Measurements from ENCODE around the gene DNAJA4.

DNAJA4 gene

GRCh38 chr15:78224023-78224411, 40.3 kb upstream of the DNAJA4 start:
- TF ChIP-seq OSR1 (CRISPR knock-in tag; IDR thresholded peaks at IDR 0.05) (no peak), ZNF70 (CRISPR knock-in tag; IDR thresholded peaks at IDR 0.05) (no peak), RARB (CRISPR knock-in tag; IDR thresholded peaks at IDR 0.05) (no peak), GLIS3 (CRISPR knock-in tag; IDR thresholded peaks at IDR 0.05) (no peak), TOX (CRISPR knock-in tag; IDR thresholded peaks at IDR 0.05; ENCODE audit: borderline replicate concordance) (no peak), ZFP30 (CRISPR knock-in tag; IDR thresholded peaks at IDR 0.05) (no peak), POU6F1 (CRISPR knock-in tag; IDR thresholded peaks at IDR 0.05; ENCODE audit: borderline replicate concordance, low read depth) (no peak), ZFP3 (CRISPR knock-in tag; IDR thresholded peaks at IDR 0.05) (no peak), TCF4 (CRISPR knock-in tag; IDR thresholded peaks at IDR 0.05; ENCODE audit: borderline replicate concordance) (no peak), CSDC2 (CRISPR knock-in tag; IDR thresholded peaks at IDR 0.05) (no peak), TSHZ2 (CRISPR knock-in tag; IDR thresholded peaks at IDR 0.05) (no peak)
- TF ChIP-seq, protein P1, sequence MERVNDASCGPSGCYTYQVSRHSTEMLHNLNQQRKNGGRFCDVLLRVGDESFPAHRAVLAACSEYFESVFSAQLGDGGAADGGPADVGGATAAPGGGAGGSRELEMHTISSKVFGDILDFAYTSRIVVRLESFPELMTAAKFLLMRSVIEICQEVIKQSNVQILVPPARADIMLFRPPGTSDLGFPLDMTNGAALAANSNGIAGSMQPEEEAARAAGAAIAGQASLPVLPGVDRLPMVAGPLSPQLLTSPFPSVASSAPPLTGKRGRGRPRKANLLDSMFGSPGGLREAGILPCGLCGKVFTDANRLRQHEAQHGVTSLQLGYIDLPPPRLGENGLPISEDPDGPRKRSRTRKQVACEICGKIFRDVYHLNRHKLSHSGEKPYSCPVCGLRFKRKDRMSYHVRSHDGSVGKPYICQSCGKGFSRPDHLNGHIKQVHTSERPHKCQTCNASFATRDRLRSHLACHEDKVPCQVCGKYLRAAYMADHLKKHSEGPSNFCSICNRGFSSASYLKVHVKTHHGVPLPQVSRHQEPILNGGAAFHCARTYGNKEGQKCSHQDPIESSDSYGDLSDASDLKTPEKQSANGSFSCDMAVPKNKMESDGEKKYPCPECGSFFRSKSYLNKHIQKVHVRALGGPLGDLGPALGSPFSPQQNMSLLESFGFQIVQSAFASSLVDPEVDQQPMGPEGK (CRISPR knock-in tag; IDR thresholded peaks at IDR 0.05; ENCODE audit: borderline replicate concordance): no peak
- ATAC-seq: no peak

DNA sequence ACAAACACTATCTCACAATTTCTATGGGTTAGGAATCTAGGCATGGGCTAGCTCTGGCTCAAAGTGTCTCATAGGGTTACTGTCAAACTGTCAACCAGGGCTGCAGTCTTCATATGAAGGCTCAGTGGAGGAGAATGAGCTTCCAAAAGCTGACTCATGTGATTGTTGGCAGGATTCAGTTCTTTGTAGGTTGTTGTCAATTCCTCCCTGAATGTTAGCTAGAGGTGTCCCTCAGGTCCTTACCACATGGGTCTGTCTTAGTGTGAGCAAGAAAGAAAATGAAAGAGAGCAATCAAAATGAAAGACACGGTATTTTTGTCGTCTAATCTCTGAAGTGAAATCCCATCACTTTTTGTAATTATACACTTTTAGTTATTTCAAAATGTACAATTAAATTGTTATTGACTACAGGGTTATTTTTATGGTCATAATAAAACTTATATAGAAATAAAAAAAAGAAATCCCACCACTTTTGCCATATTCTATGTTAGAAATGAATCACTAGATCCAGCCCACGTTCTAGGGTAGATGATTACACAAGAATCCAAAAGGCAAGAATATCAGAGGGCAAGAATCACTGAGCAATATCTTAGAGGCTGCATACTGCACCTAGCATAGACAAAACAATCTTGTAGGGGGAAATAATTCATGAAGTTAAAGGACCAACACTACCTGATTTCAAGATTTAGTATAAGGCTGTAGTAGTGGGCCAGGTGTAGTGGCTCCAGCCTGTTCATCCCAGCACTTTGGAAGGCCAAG, 38.4 kb upstream of the DNAJA4 start:
- TF ChIP-seq, protein P2, sequence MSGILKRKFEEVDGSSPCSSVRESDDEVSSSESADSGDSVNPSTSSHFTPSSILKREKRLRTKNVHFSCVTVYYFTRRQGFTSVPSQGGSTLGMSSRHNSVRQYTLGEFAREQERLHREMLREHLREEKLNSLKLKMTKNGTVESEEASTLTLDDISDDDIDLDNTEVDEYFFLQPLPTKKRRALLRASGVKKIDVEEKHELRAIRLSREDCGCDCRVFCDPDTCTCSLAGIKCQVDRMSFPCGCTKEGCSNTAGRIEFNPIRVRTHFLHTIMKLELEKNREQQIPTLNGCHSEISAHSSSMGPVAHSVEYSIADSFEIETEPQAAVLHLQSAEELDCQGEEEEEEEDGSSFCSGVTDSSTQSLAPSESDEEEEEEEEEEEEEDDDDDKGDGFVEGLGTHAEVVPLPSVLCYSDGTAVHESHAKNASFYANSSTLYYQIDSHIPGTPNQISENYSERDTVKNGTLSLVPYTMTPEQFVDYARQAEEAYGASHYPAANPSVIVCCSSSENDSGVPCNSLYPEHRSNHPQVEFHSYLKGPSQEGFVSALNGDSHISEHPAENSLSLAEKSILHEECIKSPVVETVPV (CRISPR knock-in tag; IDR thresholded peaks at IDR 0.05): no peak
- TF ChIP-seq ZNF70 (CRISPR knock-in tag; IDR thresholded peaks at IDR 0.05) (no peak), POU6F1 (CRISPR knock-in tag; IDR thresholded peaks at IDR 0.05; ENCODE audit: borderline replicate concordance, low read depth) (no peak), ISL1 (CRISPR knock-in tag; IDR thresholded peaks at IDR 0.05) (no peak), RARB (CRISPR knock-in tag; IDR thresholded peaks at IDR 0.05) (no peak)
- ATAC-seq: no peak

GRCh38 chr15:78228356-78228996, 35.9 kb upstream of the DNAJA4 start:
- ATAC-seq: no peak
- TF ChIP-seq, protein P2 (CRISPR knock-in tag; IDR thresholded peaks at IDR 0.05): no peak
- TF ChIP-seq ZNF8 (CRISPR knock-in tag; IDR thresholded peaks at IDR 0.05) (no peak), TCF4 (CRISPR knock-in tag; IDR thresholded peaks at IDR 0.05; ENCODE audit: borderline replicate concordance) (no peak), TOX (CRISPR knock-in tag; IDR thresholded peaks at IDR 0.05; ENCODE audit: borderline replicate concordance) (no peak), ZC3H10 (CRISPR knock-in tag; IDR thresholded peaks at IDR 0.05) (no peak), RARB (CRISPR knock-in tag; IDR thresholded peaks at IDR 0.05) (no peak), ISL1 (CRISPR knock-in tag; IDR thresholded peaks at IDR 0.05) (no peak), ZNF70 (CRISPR knock-in tag; IDR thresholded peaks at IDR 0.05) (no peak), ARNTL (CRISPR knock-in tag; IDR thresholded peaks at IDR 0.05; ENCODE audit: borderline replicate concordance, low read depth) (no peak)
- TF ChIP-seq, protein P1 (CRISPR knock-in tag; IDR thresholded peaks at IDR 0.05; ENCODE audit: borderline replicate concordance): no peak
- TF ChIP-seq, protein P3, sequence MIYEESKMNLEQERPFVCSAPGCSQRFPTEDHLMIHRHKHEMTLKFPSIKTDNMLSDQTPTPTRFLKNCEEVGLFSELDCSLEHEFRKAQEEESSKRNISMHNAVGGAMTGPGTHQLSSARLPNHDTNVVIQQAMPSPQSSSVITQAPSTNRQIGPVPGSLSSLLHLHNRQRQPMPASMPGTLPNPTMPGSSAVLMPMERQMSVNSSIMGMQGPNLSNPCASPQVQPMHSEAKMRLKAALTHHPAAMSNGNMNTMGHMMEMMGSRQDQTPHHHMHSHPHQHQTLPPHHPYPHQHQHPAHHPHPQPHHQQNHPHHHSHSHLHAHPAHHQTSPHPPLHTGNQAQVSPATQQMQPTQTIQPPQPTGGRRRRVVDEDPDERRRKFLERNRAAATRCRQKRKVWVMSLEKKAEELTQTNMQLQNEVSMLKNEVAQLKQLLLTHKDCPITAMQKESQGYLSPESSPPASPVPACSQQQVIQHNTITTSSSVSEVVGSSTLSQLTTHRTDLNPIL (CRISPR knock-in tag; IDR thresholded peaks at IDR 0.05; ENCODE audit: low read depth): no peak
